ENCODE measurements around the gene CAMK2B.

- no peak for TF ChIP-seq CTCF (IDR thresholded peaks at IDR 0.05; ENCODE audit: low read length)
- TF ChIP-seq EZH2 (optimal IDR thresholded peaks at IDR 0.05; ENCODE audit: low read depth, low read length): no peak
- no peak for TF ChIP-seq EZH2phosphoT487 (IDR thresholded peaks at IDR 0.05; ENCODE audit: low read length)
Observed at GRCh38 chr7:44167920-44168319, 157.5 kb downstream of the CAMK2B start.

All from MM.1S (cell line).